NB4 (cell line): Measurements from ENCODE around the gene DBNL.

ENCODE experiments used
- MYC ChIP-seq: IDR thresholded peaks from 2 replicates; pipeline ENCODE4 v1.6.1; 2011; ENCODE audit warnings: low read depth, low read length
- POLR2A ChIP-seq: IDR thresholded peaks from 2 replicates; pipeline ENCODE4 v1.6.1; 2011; ENCODE audit warnings: mild to moderate bottlenecking; ENCODE audit not compliant: insufficient read length; ENCODE audit errors: extremely low read depth
- TF ChIP-seq, protein P1 (sequence below): IDR thresholded peaks from one replicate; pipeline ENCODE4 v1.5.1; 2012; ENCODE audit warnings: low read depth, low read length
- TF ChIP-seq, protein P2 (sequence below): IDR thresholded peaks from 2 replicates; pipeline ENCODE4 v1.6.1; 2011; ENCODE audit warnings: low read depth, low read length

DNA sequence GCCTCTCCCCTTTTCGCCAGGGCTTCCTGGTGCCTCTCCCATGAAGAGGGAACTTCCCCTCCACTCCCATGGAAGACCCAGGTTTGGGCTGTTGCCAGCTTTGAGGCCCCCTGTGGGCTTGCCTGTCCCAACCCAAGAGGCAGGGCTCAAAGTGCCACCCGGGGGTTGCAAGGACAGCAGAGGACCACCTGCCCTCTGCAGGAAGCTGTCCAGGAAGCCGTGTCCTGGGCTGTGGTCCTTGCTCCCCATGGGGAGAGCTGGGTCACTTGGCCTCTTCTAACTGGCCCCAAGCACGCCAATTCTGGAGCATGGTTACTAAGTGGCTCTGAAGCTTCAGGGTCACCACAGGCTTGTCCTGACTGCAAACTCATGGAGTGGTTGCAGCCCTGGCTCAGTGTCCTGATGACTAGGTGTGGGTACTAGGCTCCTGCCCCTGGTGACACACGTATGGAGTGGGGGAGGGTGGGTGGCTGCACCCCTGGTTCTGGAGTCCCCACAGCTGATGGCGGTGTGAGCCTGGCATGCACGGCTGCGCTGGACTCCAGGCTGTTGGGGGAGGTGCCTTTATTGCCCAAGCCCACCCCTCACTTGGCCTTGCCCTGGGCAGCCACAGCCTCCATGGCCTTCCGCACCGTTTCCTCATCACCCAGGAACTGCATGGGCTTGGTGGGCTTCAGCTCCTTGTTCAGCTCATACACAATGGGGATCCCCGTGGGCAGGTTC, 17.8 kb downstream of the DBNL start:
- TF ChIP-seq, protein P1, sequence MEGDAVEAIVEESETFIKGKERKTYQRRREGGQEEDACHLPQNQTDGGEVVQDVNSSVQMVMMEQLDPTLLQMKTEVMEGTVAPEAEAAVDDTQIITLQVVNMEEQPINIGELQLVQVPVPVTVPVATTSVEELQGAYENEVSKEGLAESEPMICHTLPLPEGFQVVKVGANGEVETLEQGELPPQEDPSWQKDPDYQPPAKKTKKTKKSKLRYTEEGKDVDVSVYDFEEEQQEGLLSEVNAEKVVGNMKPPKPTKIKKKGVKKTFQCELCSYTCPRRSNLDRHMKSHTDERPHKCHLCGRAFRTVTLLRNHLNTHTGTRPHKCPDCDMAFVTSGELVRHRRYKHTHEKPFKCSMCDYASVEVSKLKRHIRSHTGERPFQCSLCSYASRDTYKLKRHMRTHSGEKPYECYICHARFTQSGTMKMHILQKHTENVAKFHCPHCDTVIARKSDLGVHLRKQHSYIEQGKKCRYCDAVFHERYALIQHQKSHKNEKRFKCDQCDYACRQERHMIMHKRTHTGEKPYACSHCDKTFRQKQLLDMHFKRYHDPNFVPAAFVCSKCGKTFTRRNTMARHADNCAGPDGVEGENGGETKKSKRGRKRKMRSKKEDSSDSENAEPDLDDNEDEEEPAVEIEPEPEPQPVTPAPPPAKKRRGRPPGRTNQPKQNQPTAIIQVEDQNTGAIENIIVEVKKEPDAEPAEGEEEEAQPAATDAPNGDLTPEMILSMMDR, result no peak
- TF ChIP-seq, protein P2, sequence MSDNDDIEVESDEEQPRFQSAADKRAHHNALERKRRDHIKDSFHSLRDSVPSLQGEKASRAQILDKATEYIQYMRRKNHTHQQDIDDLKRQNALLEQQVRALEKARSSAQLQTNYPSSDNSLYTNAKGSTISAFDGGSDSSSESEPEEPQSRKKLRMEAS, result no peak
- TF ChIP-seq POLR2A (no peak), MYC (no peak)
